ENCODE measurements around the gene ATG5.

- no peak for TF ChIP-seq CTCF (IDR thresholded peaks at IDR 0.05)
- TF ChIP-seq POLR2A (IDR thresholded peaks at IDR 0.05): no peak
- TF ChIP-seq EP300 (IDR thresholded peaks at IDR 0.05): no peak
- TF ChIP-seq POLR2AphosphoS5 (IDR thresholded peaks at IDR 0.05): no peak
These were observed 82.3 kb downstream of the ATG5 start for GRCh38 chr6:106243261-106243660.
